ENCODE results near the gene CLSTN2.

The CLSTN2 gene

GRCh38 chr3:140296796-140297352, 361.9 kb downstream of the CLSTN2 start:
- DNase-seq = peak; percentile 68

GRCh38 chr3:140298043-140298442, 363.1 kb downstream of the CLSTN2 start:
- no peak for DNase-seq

GRCh38 chr3:140298569-140299070, 363.6 kb downstream of the CLSTN2 start:
- no peak for DNase-seq

GRCh38 chr3:140303875-140304274, 368.9 kb downstream of the CLSTN2 start:
- DNase-seq = no peak

GRCh38 chr3:140308535-140308934, 373.6 kb downstream of the CLSTN2 start:
- peak; percentile 9 for DNase-seq

GRCh38 chr3:140311428-140311827, 376.4 kb downstream of the CLSTN2 start:
- no peak for DNase-seq

GRCh38 chr3:140315955-140316354, 381.0 kb downstream of the CLSTN2 start:
- no peak for DNase-seq

GRCh38 chr3:140316466-140316865, 381.5 kb downstream of the CLSTN2 start:
- DNase-seq = no peak

- no peak for DNase-seq
These were observed 381.9 kb downstream of the CLSTN2 start for GRCh38 chr3:140316868-140317400.

GRCh38 chr3:140319739-140320138, 384.8 kb downstream of the CLSTN2 start:
- DNase-seq = no peak

- no peak for DNase-seq
These were observed 388.6 kb downstream of the CLSTN2 start for GRCh38 chr3:140323561-140323960.

GRCh38 chr3:140332131-140332530, 397.1 kb downstream of the CLSTN2 start:
- DNase-seq = no peak

GRCh38 chr3:140334132-140334929, 399.3 kb downstream of the CLSTN2 start:
- DNase-seq = no peak

GRCh38 chr3:140336465-140336864, 401.5 kb downstream of the CLSTN2 start:
- no peak for DNase-seq

- no peak for DNase-seq
These were observed 403.9 kb downstream of the CLSTN2 start for GRCh38 chr3:140338916-140339315.

GRCh38 chr3:140341203-140341602, 406.2 kb downstream of the CLSTN2 start:
- DNase-seq = no peak

GRCh38 chr3:140341817-140342403, 406.9 kb downstream of the CLSTN2 start:
- no peak for DNase-seq

GRCh38 chr3:140342668-140343067, 407.7 kb downstream of the CLSTN2 start:
- no peak for DNase-seq

GRCh38 chr3:140343211-140344081, 408.5 kb downstream of the CLSTN2 start:
- no peak for DNase-seq

- DNase-seq = no peak
These were observed 409.1 kb downstream of the CLSTN2 start for GRCh38 chr3:140344082-140344454.

GRCh38 chr3:140344601-140345205, 409.7 kb downstream of the CLSTN2 start:
- DNase-seq = no peak

- no peak for DNase-seq
These were observed 412.2 kb downstream of the CLSTN2 start for GRCh38 chr3:140347151-140347550.

Data from fibroblast of skin of scalp (primary cell).